Measurements from ENCODE around the gene KRT71.
"Not testable (repeated sequence)": the region's sequence is repeated elsewhere in the genome, so short reads cannot be mapped to it uniquely, and the experiment has no call there.

Gene KRT71

DNA sequence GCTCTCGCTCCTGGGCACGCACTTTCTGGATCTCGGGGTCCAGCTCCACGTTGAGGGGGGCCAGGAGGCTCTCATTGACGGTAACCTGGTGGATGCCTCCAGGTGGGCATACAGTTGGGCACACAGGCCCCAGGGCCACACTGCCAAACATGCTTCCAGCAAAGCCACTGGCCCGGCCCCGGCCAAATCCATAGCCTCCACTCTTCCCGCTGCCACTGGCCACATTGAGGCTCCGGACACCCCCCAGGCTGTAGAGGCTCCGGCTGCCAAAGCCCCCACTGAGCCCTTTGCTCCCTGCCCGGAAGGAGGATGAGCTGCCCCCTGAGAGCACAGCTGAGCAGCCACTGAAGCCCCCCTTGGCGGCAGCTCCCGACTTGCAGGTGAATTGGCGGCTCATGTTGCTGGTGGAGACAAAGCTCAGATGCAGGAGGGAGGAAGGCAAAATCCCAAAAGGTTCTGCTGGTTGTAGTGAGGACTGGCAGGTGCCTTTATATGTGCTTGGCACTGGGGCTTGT is at the start of gene KRT71:
Gene KRT71 (minus strand): TSS at position 465 of the 515 bp plus-strand sequence. CDS start 68 bp downstream, at position 397.
- no peak for ATAC-seq

DNA sequence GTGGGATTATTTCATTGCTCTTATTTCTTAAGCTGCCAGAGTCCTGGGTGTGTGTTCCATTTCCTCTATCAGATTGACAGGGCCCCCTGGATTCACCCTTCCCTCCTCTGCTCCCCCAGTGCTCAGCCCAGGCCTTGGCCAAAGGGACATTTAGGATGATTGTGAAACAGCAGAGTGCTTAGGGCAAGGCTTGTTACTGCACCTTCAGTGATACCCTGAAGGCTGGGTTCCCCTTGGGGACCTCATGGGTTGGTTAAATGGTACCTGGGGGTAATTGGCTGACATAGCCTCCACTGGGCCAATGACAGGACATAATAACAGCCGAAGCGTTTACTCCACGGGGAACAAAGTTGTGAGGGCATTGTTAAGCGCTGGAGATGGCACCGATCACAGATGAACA is 49.6 kb upstream of the KRT71 start:
- no peak for ATAC-seq

DNA sequence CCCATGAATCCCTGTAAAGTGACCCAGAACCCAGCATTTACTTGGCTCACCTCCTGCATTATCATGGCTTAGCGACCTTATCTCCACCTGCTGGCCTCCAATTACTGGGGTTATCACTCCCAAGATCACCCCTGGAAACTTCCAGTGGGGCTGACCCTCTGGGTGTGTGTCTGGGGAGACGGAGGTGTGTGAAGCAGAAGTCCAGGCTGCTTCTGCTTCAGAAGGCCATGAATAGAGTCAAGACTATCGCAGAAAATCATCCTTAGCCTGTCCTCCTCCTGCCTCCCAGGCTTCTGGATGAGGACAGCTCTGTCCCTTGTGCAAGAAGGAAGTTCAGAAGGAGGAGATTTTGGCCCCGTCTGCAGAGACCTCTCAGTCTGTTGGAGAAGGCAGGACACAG is 48.7 kb upstream of the KRT71 start:
- no peak for ATAC-seq

DNA sequence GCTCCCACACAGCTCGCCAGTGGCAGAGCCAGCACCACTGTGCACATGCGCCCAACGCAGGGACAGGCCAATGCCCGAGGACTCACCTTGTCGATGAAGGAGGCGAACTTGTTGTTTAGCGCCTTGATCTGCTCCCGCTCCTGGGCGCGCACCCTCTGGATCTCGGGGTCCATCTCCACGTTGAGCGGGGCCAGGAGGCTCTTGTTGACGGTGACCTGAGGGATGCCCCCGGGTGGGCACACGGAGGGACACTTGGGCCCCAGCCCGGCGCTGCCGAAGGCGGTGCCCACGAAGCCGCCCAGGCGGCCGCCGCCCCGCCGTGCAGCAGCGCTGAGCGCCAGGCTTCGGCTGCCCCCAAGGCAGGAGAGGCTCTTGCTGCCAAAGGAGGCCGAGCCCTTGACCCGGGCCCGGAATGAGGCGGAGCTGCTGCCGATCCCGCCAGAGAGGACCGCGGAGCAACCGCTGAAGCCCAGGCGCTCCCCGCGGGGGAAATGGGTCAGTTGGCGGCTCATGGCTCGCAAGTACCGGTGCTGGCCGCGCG is 48.1 kb upstream of the KRT71 start, which contains the start of gene KRT72:
Gene KRT72 (minus strand): TSS at position 523 of the 541 bp plus-strand sequence. CDS start 11 bp downstream, at position 512.
- ATAC-seq, result no peak

DNA sequence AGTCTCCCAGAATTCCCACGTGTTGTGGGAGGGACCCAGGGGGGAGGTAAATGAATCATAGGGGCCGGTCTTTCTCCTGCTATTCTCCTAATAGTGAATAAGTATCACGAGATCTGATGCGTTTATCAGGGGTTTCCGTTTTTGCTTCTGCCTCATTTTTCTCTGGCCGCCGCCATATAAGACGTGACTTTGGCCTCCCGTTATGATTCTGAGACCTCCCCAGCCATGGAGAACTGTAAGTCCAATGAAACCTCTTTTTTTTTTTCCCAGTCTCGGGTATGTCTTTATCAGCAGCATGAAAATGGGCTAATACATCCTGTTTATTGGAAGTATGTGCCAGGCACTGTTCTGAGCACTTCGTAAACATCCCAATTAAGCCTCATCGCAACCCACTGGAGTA is 47.5 kb upstream of the KRT71 start:
- ATAC-seq, result no peak

DNA sequence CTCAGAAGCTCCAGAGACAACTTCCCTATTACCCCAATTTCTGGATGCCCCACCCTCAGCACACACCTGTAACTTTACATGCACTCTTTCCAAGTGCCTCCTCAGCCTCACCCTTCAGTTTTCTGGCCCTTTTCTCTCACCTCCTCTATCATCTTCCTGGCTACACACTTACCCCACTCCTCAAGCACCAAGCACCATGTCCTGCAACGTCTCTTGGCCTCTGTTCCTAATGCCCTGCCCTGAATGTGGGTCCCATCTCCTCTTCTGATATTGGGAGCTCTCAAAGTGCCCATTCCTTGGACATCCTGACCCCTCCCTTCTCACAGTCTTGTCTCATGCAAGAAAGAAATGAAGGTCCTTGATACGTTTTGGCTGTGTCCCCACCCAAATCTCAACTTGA is 47.1 kb upstream of the KRT71 start:
- no peak for ATAC-seq

DNA sequence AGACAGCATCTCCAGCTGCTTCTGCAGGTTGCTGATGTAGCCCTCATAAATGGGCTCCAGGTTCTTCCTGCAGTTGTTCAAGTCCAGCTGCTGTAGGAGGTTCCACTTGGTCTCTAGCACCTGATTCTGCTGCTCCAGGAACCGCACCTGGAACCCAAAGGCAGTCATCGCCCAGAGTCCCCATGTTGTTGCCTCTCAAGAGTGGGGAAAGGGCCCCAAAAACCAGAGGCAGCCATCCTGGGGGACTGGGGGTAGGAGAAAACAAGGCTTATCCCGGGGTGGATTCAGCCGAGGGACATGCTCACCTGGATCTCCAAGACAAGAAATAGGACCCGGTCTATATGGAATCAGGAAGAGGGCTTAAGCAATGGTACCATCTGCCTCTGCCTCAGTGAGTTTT is 46.0 kb upstream of the KRT71 start:
- no peak for ATAC-seq

DNA sequence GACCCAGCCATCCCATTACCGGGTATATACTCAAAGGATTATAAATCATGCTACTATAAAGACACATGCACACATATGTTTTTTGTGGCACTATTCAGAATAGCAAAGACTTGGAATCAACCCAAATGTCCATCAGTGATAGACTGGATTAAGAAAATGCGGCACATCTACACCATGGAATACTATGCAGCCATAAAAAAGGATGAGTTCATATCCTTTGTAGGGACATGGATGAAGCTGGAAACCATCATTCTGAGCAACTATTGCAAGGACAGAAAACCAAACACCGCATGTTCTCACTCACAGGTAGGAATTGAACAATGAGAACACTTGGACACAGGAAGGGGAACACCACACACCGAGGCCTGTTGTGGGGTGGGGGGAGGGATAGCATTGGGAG is 41.3 kb upstream of the KRT71 start:
- ATAC-seq, result not testable (repeated sequence)

DNA sequence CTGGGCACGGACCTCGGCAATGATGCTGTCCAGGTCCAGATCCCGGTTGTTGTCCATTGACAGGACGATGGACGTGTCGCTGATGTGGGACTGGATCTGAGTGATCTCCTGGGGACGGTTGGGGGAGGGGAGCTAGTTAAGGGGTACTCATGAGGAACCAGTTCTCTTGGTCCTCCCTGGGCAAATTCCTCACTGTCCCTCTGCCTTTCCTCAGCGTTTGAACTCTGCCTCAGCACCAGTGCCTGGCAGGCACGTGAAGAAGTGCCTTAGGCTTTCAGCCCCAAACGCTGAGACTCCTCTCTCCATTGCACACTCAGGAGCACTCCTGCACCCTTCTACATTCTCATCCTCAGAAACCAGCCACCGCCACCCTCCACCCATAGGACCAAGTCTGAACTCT is 38.6 kb upstream of the KRT71 start:
- no peak for ATAC-seq

DNA sequence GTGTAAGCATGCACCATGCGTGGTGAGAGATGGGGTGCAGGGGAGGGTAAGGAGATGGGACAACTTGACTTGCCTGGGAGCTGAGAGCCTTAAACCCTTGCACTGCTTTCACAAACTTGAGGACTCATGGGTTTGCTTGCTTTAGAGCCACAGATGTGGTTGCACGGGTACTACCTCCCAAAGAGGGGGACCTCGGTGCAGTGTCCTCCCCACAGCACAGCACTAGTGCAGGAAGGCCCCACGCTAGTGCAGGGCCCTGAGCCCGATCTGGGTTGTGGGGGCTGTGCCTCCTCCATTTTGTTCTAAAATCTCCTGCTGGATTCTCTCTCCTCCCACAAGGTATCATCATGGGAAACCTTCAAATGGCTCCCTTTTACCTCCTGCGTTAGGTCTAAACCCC is 37.1 kb upstream of the KRT71 start:
- ATAC-seq, result no peak

DNA sequence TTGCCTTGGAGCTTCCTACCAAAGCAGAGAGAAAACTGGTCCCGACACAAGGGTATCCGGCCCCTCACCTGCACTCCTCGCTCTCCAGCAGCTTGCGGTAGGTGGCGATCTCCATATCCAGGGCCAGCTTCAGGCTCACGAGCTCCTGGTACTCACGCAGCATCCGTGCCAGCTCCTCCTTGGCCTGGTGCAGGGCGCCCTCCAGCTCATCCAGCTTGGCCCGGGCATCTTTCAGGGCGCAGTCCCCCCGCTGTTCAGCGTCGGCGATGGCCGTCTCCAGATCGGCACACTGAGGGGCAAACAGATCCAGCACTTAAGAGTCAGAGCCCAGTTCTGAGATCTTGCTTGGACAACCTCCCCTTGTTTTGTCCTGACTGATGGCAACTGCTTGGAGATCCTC is 34.6 kb upstream of the KRT71 start:
- ATAC-seq, result no peak

DNA sequence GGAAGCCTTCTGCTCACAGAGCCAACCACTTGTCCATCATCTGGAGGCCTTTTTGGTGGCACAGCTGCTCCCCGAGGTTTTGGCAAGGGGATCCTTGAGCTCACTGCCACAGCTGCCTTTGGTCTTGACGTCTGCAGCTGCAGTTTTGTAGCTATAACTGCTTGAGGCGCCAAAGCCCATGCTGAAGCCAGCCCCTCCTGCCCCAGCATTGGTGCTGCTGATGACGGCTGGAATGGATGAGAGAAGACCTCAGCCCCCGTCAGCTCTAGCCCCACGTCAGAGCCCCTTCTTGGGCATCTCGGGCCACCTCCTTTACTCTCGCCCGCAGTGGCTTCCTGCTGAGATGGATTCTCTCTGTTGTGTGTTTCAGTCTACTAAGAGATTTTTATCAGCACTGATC is 33.0 kb upstream of the KRT71 start:
- peak in 1 of 2 donors; percentile 40 for ATAC-seq

DNA sequence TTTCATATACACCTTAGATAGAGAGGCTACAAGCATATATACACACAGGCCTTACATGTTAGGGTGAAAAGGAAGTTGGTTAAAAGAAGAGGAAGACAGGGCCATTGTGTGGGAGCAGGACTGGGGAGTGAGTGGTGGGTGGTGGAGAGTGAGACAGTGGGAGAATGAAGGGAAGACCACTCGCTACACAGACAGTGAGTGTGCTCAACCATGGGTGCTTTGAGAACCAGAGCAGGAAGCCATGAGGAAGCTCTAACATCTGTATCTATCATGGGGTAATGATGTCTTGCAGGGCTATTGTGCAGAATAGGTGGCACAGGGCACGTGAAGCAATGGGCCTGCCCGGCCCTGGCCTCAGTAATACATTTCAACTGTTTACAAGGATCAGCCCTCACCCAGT is 32.1 kb upstream of the KRT71 start:
- no peak for ATAC-seq

DNA sequence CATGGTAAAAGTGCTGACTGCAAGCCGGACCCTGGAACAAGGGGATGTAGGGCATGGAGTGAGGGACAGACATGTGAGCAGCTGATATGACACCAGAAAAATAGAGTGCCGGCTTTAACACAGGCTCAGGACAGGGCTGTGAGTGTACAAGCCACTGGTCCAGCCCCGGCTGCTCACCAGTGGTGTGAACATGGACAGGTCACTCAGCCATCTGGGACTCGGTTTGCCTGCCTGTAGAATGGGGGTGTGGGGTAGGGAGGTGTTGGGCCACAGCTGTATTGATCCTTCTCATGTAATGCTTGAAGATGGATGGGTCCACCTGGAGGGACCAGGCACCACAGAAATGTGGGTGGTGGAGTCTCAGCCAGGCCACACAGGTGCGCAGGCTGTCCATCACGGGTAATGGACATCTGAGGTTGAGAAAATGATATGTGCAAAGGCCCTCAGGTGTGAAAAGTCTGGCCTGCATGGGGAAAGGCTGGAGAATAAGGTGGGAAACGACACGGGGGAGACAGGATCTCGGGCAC is 31.3 kb upstream of the KRT71 start:
- ATAC-seq, result no peak

DNA sequence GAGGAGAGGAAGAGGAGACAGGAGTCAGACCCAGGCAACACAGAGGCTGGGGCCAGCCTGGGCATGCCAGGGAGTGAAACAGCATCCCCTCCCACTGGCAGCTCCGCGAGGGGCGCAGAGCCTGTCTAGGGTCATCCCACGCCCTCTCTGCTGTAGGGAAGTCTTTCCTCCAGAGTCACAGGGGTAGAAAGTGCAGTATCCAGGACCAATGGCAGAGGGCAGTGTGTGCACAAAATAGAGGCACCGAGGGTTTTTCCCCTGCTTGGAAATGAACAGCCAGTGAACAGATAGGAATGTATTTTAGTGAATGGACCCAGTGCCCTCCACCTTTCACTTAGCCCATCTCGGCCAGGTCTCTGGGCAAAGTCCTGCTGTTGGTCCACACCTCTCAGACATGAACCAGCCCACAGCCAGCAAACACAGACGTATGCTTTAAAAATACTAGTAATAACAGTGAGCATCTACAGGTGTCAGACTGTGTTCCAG is 30.1 kb upstream of the KRT71 start:
- peak; percentile 56 to 57 for ATAC-seq

DNA sequence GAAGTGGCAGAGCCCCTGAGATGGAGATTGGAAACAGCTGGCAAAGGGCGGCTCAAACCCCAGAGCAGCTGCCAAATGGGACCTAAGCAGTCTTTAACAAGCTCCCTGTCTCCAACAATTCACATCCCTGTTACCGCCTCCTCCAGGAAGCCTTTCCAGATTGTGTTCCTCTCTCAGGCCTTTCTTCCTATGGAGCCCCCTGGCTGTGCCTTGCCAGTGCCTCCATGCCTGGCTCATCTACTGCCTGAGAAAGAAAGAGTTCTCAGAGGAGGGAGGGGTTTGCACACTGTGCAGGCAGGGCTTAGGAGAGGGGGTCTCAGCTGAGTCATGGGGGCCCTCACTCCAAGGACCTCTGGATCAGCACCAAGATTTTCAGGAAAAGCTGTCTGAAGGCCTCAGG is 29.5 kb upstream of the KRT71 start:
- no peak for ATAC-seq

DNA sequence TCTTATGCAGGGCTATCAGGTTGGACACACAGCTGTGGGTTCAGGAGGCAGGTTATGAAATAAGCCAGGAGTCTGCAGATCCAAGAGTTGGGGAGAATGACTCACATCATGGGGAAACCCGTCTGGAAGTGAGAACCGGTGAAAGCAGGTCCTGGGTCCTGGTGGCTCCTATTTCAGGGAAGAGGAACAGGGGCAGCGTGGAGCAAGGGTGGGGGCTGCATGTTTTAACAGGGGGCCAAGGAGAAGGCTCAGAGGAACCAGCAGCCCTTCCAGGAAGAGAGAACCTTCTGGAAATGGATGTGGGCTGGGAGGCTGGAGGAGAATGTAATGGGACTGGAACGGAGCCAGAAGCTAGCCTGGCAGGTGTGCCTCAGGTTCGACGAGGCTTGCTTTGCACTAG is 28.5 kb upstream of the KRT71 start:
- ATAC-seq, result no peak

DNA sequence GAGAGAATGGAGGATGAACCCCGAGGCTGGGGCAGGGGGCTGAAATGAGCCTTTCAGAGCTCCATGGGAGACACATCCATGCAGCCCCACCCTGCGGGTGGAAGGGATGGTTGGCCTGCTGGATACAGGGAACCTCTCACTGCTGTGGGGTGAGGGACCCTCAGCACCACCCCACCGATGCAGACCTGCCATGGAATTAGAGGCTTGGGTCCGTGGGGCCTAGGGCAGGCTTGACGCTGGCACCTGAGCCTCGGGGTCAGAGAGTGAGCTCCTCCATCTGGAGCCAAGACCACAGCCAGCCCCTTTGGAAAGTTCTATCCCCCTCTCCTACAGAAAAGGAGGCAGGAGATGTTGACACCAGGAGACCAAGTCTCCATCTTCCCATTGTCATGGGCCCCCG is 28.1 kb upstream of the KRT71 start:
- ATAC-seq, result no peak

DNA sequence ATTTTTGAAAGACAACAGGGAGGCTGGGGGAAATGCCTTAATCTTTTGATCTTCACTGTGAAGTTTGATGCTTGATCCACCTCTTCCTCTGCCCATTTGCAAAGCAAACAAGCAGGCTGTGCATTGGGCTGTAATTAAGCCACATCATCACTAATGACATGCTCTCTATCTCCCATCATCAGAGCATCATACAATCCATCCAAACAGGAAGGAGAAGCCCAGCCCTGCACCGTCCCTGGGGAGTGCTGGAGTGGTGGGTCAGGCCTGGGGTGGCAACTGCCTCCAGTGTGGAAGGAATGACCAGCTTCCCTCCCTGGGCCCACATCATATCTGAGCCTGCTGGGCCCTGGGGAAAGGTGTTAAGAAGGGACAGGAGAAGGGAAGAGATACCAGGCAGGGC is 27.6 kb upstream of the KRT71 start:
- no peak for ATAC-seq

DNA sequence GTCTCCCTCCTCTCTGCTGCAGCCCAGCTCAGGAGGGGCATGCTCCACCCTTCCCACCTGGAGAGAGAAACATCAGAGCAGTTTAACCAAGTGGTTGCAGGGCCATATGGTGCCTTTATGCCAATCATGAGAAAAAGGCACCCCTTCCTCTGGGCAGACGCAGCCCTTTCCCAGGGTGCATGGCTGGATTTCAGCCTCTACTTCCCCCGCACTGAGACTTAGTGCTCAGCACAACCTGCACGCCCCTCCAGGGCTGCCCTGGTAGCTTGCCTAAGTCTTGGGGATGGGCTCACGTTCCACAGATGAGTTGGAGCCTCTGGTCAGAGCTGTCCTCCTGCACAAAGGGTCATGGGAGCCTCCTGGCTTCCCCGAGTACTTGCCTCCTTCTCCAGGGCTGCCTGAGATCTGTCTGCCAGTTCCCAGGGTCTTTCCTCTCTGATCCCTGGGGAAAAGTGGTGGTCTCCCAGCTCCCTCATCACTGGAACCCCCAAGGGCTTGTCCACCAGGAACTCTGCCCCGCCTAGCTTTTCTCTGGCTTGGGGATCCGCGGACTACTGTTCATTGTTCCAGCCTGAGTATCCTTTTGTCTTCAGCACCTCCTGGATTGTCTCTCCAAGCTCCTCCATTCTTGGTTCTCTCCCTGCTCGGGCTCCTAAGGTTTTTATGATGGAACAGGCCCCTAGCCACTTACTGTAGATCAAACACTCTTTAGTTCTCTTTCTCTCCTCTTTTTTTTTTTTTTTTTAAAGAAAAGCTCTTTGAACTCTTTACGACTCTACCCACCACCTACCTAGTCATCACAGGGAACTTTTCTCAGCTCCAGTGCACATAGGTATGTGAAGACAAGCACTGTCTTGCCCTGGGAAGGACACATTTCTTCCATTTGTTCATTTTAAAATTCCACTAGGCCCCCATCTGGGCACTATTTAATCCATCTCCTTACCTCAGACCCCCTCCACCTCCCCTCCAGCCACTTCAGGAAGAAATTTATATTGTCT is 26.8 kb upstream of the KRT71 start:
- ATAC-seq, result no peak

DNA sequence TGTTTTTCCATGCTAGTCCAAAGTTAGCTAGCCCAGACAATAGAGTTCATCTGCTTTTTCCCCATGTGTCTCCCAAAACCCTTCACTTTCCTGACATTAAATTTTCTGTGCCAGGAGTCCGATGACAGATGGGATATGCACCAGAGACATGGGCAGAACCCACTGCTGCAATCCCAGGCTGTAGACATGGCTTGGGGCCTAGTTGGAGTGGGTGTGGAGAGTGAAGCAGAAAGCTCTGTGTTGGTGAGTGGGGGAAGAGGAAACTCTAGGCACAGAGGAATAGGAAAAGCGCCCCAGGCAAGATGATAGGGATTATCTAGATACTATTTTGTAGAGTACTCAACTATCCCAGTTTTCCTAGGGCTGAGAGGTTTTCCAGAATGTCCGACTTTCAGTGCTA is 25.5 kb upstream of the KRT71 start:
- no peak for ATAC-seq

DNA sequence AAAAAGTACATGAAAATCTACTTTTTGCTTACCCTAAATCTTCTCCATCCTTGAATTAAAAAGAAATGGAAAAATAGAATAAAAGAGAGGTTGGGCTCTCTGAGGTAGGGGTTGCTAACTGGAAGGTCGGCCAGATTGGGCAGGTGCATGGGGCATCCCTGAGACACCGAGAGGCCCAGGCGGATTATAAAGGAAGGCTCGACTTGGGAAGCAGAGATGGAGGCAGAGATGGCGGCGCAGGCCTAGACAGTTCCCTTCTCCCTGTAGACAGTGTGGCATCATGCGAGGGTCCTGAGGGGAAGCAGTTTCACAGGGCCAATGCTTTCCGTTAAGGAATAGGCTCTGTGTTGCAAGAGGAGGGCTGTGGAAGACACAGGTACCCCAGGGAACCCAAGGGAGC is 24.4 kb upstream of the KRT71 start:
- no peak for ATAC-seq

DNA sequence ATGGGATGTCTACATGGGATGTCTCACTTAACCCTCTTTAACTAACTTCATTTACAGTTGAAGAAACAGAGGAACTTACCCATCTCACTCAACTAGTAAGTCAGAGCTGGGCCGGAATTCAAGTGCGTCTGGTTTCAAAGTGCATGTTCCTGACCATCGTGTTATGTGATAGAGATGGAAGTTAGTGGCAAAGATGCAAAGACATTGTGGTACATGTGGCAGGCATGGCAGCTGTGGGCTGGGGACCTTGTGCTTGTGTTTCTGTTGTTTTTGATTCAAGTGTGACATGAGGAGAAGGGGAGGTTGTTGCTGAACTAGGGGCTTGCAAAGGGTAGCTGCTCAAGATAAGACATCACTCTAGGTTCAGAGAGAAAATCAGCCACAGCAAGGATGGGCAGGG is 23.0 kb upstream of the KRT71 start:
- ATAC-seq, result no peak

DNA sequence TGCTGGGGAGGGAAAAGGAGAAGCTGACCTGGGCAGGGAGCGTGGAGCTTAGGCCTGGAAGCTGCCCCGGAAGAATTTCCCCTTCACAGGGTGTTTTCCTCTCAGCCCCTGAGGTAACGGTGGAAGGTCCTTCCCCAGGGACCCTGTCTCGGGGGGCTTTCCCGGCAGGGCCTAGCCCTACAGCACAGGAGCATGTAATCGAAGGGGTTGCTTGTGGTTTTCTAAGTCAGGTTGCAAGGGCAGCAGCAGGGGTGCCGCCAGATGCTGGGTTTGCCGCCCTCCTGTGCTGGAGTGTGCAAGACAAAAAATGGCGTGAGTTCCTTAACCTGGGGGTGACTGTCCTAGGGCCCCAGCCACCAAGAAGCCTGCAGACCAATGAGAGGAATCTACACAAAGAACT is 22.3 kb upstream of the KRT71 start:
- no peak for ATAC-seq

Data from activated CD4-positive, CD25-positive, alpha-beta regulatory T cell treated with anti-CD3 and anti-CD28 coated beads, Interleukin-2, amount 50 U/mL, for 24 hours (primary cell).